ENCODE results near the gene ADAMTS6. TPM values are rescaled to one million over a fixed set of nuclear protein-coding genes. Genes with fewer than 3 reads are reported as not detected.
A peak's percentile ranks its signal among the peaks of the same experiment; 100 is the strongest.

The ADAMTS6 gene
- total RNA-seq, 1 experiment from 2014 or later = 0.23 TPM

- ChIA-PET CTCF (no interaction called here), POLR2A (no interaction called here)
- Mint-ChIP-seq H3K27me3 (ENCODE audit: insufficient read depth, unreplicated experiment) (no peaks in the 10 kb centered on the region), H3K9me3 (ENCODE audit: unreplicated experiment) (no peaks in the 10 kb centered on the region), H3K4me3 (ENCODE audit: unreplicated experiment) (no peak overlapping the region), H3K4me1 (ENCODE audit: low read depth, unreplicated experiment) (no peaks in the 10 kb centered on the region), H3K27ac (ENCODE audit: unreplicated experiment) (no peak overlapping the region), H3K36me3 (ENCODE audit: insufficient read depth, unreplicated experiment) (no peaks in the 10 kb centered on the region)
- Histone ChIP-seq H3K36me3 (ENCODE audit: control insufficient read depth, insufficient read depth, low read length) (no peaks in the 10 kb centered on the region), H3K4me1 (peaks cover 5% of the 10 kb centered on the region; the same call in 1 of the 2 replicates), H3K27me3 (replicated peaks; ENCODE audit: control insufficient read depth, insufficient read depth, low read length) (no peaks in the 10 kb centered on the region), H3K4me3 (ENCODE audit: low read depth, low read length) (no peak overlapping the region), H3K9me3 (no peaks in the 10 kb centered on the region)
- TF ChIP-seq, protein P1, sequence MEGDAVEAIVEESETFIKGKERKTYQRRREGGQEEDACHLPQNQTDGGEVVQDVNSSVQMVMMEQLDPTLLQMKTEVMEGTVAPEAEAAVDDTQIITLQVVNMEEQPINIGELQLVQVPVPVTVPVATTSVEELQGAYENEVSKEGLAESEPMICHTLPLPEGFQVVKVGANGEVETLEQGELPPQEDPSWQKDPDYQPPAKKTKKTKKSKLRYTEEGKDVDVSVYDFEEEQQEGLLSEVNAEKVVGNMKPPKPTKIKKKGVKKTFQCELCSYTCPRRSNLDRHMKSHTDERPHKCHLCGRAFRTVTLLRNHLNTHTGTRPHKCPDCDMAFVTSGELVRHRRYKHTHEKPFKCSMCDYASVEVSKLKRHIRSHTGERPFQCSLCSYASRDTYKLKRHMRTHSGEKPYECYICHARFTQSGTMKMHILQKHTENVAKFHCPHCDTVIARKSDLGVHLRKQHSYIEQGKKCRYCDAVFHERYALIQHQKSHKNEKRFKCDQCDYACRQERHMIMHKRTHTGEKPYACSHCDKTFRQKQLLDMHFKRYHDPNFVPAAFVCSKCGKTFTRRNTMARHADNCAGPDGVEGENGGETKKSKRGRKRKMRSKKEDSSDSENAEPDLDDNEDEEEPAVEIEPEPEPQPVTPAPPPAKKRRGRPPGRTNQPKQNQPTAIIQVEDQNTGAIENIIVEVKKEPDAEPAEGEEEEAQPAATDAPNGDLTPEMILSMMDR (IDR thresholded peaks at IDR 0.05; ENCODE audit: insufficient read depth in 1 of 2, low read depth in 1 of 2, low read length in 1 of 2, severe bottlenecking in 1 of 2, unreplicated experiment in 1 of 2) = no peak
- intact Hi-C loops (cut with micrococcal nuclease; ENCODE audit: unreplicated experiment) = loop anchor here (5.0 kb wide), 1 partner anchor 48 kb away; no protein-coding TSS in a partner anchor
- DNase-seq = no peak
- no TSS peak for BruUV-seq (replicated peaks)
These were observed 331.9 kb downstream of the ADAMTS6 start for GRCh38 chr5:65149827-65150226.

- H3K27ac Mint-ChIP-seq (ENCODE audit: unreplicated experiment) = peak overlapping the region; percentile 66
- no peak overlapping the region for H3K4me3 ChIP-seq (ENCODE audit: low read depth, low read length)
- H3K27me3 ChIP-seq (replicated peaks; ENCODE audit: control insufficient read depth, insufficient read depth, low read length) = no peaks in the 10 kb centered on the region
- ChIA-PET CTCF (no interaction called here), POLR2A (no interaction called here)
- no peaks in the 10 kb centered on the region for H3K4me1 Mint-ChIP-seq (ENCODE audit: low read depth, unreplicated experiment)
- H3K36me3 Mint-ChIP-seq (ENCODE audit: insufficient read depth, unreplicated experiment) = no peaks in the 10 kb centered on the region
- H3K9me3 ChIP-seq = no peaks in the 10 kb centered on the region
- TF ChIP-seq, protein P1 (IDR thresholded peaks at IDR 0.05; ENCODE audit: insufficient read depth in 1 of 2, low read depth in 1 of 2, low read length in 1 of 2, severe bottlenecking in 1 of 2, unreplicated experiment in 1 of 2) = no peak
- intact Hi-C loops (cut with micrococcal nuclease; ENCODE audit: unreplicated experiment) = no loop called here
- peaks cover 13% of the 10 kb centered on the region for H3K4me1 ChIP-seq
- no peak for DNase-seq
- H3K36me3 ChIP-seq (ENCODE audit: control insufficient read depth, insufficient read depth, low read length) = no peaks in the 10 kb centered on the region
- H3K27me3 Mint-ChIP-seq (ENCODE audit: insufficient read depth, unreplicated experiment) = no peaks in the 10 kb centered on the region
- H3K9me3 Mint-ChIP-seq (ENCODE audit: unreplicated experiment) = no peaks in the 10 kb centered on the region
- BruUV-seq (replicated peaks) = no TSS peak
- H3K4me3 Mint-ChIP-seq (ENCODE audit: unreplicated experiment) = no peak overlapping the region
These were observed 337.4 kb downstream of the ADAMTS6 start for GRCh38 chr5:65144136-65144871.

DNA sequence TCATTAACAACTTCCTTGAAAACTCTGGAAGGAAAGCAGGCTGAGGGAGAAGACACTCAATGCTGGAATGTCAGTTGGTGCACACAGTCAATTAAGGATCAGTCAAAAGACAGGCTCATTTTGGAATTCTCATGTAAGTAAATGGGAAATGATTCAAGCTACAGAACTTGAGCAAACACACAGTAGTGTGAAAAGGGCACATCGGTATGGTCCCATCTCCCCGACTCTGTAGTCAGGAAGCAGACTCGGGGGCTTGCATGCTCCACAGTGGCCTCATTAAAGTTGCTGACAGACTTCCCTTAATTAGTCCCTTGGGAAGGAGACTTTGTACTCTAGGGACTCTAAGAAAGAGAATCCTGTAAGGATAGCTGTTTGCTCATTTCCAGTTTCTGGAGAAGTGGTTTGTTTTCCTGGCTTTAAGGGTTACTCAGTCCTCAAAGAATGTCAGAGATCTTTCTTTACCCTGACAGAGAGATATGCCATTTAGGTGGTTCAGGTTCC, 339.2 kb downstream of the ADAMTS6 start:
- no peak for DNase-seq
- intact Hi-C loops (cut with micrococcal nuclease; ENCODE audit: unreplicated experiment) = loop anchor here (1.0 kb wide), 1 partner anchor 42 kb away; no protein-coding TSS in a partner anchor
- Mint-ChIP-seq H3K9me3 (ENCODE audit: unreplicated experiment) (no peaks in the 10 kb centered on the region), H3K4me1 (ENCODE audit: low read depth, unreplicated experiment) (no peaks in the 10 kb centered on the region), H3K27me3 (ENCODE audit: insufficient read depth, unreplicated experiment) (no peaks in the 10 kb centered on the region), H3K4me3 (ENCODE audit: unreplicated experiment) (no peak overlapping the region), H3K27ac (ENCODE audit: unreplicated experiment) (no peak overlapping the region), H3K36me3 (ENCODE audit: insufficient read depth, unreplicated experiment) (no peaks in the 10 kb centered on the region)
- no peak overlapping the region for H3K4me3 ChIP-seq (ENCODE audit: low read depth, low read length)
- H3K4me1 ChIP-seq = peaks cover 13% of the 10 kb centered on the region
- POLR2A ChIA-PET = no interaction called here
- H3K27me3 ChIP-seq (replicated peaks; ENCODE audit: control insufficient read depth, insufficient read depth, low read length) = no peaks in the 10 kb centered on the region
- H3K36me3 ChIP-seq (ENCODE audit: control insufficient read depth, insufficient read depth, low read length) = no peaks in the 10 kb centered on the region
- BruUV-seq (replicated peaks) = no TSS peak
- H3K9me3 ChIP-seq = no peaks in the 10 kb centered on the region
- CTCF ChIA-PET = no interaction called here
- TF ChIP-seq, protein P1 (IDR thresholded peaks at IDR 0.05; ENCODE audit: insufficient read depth in 1 of 2, low read depth in 1 of 2, low read length in 1 of 2, severe bottlenecking in 1 of 2, unreplicated experiment in 1 of 2) = no peak
